HepG2 (cell line): ENCODE data around the gene CPNE1. TPM values are rescaled to one million over a fixed set of nuclear protein-coding genes. Genes with fewer than 3 reads are reported as not detected.

Source experiments
- EP300 ChIP-seq, 3 experiments: sonication (generic) in 1 of 3; formaldehyde crosslinking in 1 of 3; IDR thresholded peaks; 2 replicates each; pipeline versions ENCODE4 v1.5.1 to v1.6.1; 2011 to 2020; ENCODE audit warnings: low read depth in 2 of 3, low read length in 2 of 3, borderline replicate concordance in 1 of 3, improper control_type of control experiment in 1 of 3, mild to moderate bottlenecking in 1 of 3, missing genetic modification reagents in 1 of 3, moderate library complexity in 1 of 3
- MBD4 ChIP-seq: IDR thresholded peaks from 2 replicates; pipeline ENCODE4 v1.6.1; 2012; ENCODE audit warnings: low read length, inconsistent platforms, borderline replicate concordance
- MIER3 ChIP-seq: IDR thresholded peaks from 2 replicates; pipeline ENCODE4 v1.6.1; 2016; ENCODE audit warnings: missing compliant biosample characterization, borderline replicate concordance
- MXI1 ChIP-seq: IDR thresholded peaks from 3 replicates; pipeline ENCODE4 v1.6.1; 2012; ENCODE audit warnings: low read depth, low read length, inconsistent platforms, borderline replicate concordance
- POLR2G ChIP-seq: fragments of 200-400 bp; formaldehyde crosslinking; IDR thresholded peaks from 2 replicates; pipeline ENCODE4 v1.6.1; 2018; ENCODE audit warnings: mild to moderate bottlenecking, low read depth, low read length, moderate library complexity
- RNF2 ChIP-seq: fragments of 450-650 bp; conservative IDR thresholded peaks from 2 replicates; pipeline ENCODE4 v1.6.1; 2016; ENCODE audit warnings: low read depth
- SOX6 ChIP-seq, 2 experiments: fragments of 450-650 bp in 1 of 2; sonication (generic) in 1 of 2; formaldehyde crosslinking in 1 of 2; IDR thresholded peaks; 2 replicates each; pipeline versions ENCODE4 v1.4.0 to v1.6.1; 2017 to 2020; ENCODE audit warnings: antibody characterized with exemption in 1 of 2, mild to moderate bottlenecking in 1 of 2, missing genetic modification reagents in 1 of 2
- TAF1 ChIP-seq: sonication (generic); formaldehyde crosslinking; IDR thresholded peaks from 2 replicates; pipeline ENCODE4 v1.4.0; 2020; ENCODE audit warnings: missing genetic modification reagents
- ZBTB20 ChIP-seq: sonication (generic); formaldehyde crosslinking; IDR thresholded peaks from 2 replicates; pipeline ENCODE4 v1.8.1; 2023; ENCODE audit warnings: missing genetic modification reagents, low read depth, mild to moderate bottlenecking, borderline replicate concordance
- ZBTB38 ChIP-seq: sonication (generic); formaldehyde crosslinking; IDR thresholded peaks from 2 replicates; pipeline ENCODE4 v1.5.1; 2020; ENCODE audit warnings: mild to moderate bottlenecking, missing genetic modification reagents
- ZFP82 ChIP-seq: sonication (generic); formaldehyde crosslinking; IDR thresholded peaks from 2 replicates; pipeline ENCODE4 v1.5.1; 2020; ENCODE audit warnings: mild to moderate bottlenecking, missing genetic modification reagents, borderline replicate concordance
- ZKSCAN1 ChIP-seq: fragments of 150-350 bp; IDR thresholded peaks from 2 replicates; pipeline ENCODE4 v1.6.1; 2014; ENCODE audit warnings: low read length
- ZNF12 ChIP-seq: sonication (generic); formaldehyde crosslinking; IDR thresholded peaks from 2 replicates; pipeline ENCODE4 v1.5.0; 2020; ENCODE audit warnings: missing genetic modification reagents
- ZNF547 ChIP-seq: sonication (generic); formaldehyde crosslinking; IDR thresholded peaks from 2 replicates; pipeline ENCODE4 v1.5.1; 2020; ENCODE audit warnings: mild to moderate bottlenecking, missing genetic modification reagents
- ZNF720 ChIP-seq: sonication (generic); formaldehyde crosslinking; IDR thresholded peaks from 2 replicates; pipeline ENCODE4 v1.4.0; 2020; ENCODE audit warnings: missing genetic modification reagents
- polyA plus RNA-seq, 8 experiments: library from polyadenylated mRNA; depleted of rRNA in 3 of 8; stranded (reverse) in 7 of 8; unstranded in 1 of 8; fragments of >200 nt; fragmentation: Illumina TruSeq in 4 of 8; extraction: Trizol in 4 of 8; gene quantifications; 2 replicates each; pipeline versions ENCODE4 v1.2.1 to v1.2.3, GENCODE V29; 2011 to 2016; ENCODE audit warnings: low read depth in 4 of 8, missing spikeins in 1 of 8, mixed read lengths in 1 of 8; ENCODE audit not compliant: insufficient read depth in 1 of 8
- total RNA-seq, 5 experiments: library from RNA; depleted of rRNA; stranded (reverse); fragments of >200 nt; fragmentation: Illumina TruSeq; extraction: Trizol; gene quantifications; 2 replicates each; pipeline ENCODE4 v1.2.3, GENCODE V29; 2016; ENCODE audit warnings: low read depth in 1 of 5
- TF ChIP-seq, protein P1 (sequence below): sonication (generic); formaldehyde crosslinking; IDR thresholded peaks from 2 replicates; pipeline ENCODE4 v1.4.0; 2020; ENCODE audit warnings: mild to moderate bottlenecking, missing genetic modification reagents
- TF ChIP-seq, protein P2 (sequence below): sonication (generic); formaldehyde crosslinking; IDR thresholded peaks from 2 replicates; pipeline ENCODE4 v1.5.1; 2020; ENCODE audit warnings: missing genetic modification reagents, mild to moderate bottlenecking, borderline replicate concordance
- TF ChIP-seq, protein P3 (sequence below): sonication (generic); formaldehyde crosslinking; IDR thresholded peaks from 2 replicates; pipeline ENCODE4 v1.4.0; 2020; ENCODE audit warnings: missing genetic modification reagents
- TF ChIP-seq, protein P4 (sequence below): sonication (generic); formaldehyde crosslinking; IDR thresholded peaks from 2 replicates; pipeline ENCODE4 v1.5.0; 2020; ENCODE audit warnings: missing genetic modification reagents
- TF ChIP-seq, protein P5 (sequence below): sonication (generic); formaldehyde crosslinking; IDR thresholded peaks from 2 replicates; pipeline ENCODE4 v1.8.0; 2022; ENCODE audit warnings: mild to moderate bottlenecking, missing genetic modification reagents, moderate library complexity

CPNE1 gene
- total and polyA plus RNA-seq, 2 of the 13 experiments (the other 11 are each of a cell fraction or from before 2014, with no cell fraction given): 408 to 431 TPM

DNA sequence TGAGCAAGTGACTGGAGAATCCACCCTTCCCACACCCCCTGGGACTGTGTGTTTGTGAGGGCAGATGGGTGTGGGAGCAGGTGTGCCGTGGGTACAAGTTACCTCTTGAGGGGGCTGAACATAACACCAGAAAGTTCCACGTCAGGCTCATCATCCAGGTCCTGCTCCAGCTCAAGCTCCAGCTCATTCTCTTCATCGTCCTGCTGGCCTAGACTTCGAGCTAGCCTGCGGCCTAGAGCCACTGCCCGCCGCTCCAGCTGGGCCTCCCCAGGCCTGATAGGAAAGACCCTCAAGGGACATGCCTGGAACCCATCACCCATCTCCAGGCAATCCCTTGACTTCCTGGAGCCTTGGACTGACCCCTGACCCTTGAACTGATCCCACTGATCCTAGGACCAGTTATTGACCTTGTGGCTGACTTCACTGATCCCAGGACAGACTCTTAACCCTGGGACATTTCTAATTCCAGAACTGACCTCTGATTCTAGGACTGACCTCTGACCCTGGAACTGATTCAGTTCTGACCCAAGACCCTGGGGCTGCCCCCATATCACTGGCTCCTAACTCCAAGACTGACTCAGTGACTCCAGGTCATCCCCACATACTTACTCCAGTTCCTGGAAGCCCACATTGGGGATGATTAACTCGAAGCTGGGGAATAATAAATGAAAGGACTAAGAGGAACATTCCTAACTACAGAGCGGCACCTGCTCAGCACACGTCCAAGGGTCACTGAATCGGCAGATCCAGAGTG is 60.8 kb downstream of the CPNE1 start (continued):
- TF ChIP-seq, protein P1, sequence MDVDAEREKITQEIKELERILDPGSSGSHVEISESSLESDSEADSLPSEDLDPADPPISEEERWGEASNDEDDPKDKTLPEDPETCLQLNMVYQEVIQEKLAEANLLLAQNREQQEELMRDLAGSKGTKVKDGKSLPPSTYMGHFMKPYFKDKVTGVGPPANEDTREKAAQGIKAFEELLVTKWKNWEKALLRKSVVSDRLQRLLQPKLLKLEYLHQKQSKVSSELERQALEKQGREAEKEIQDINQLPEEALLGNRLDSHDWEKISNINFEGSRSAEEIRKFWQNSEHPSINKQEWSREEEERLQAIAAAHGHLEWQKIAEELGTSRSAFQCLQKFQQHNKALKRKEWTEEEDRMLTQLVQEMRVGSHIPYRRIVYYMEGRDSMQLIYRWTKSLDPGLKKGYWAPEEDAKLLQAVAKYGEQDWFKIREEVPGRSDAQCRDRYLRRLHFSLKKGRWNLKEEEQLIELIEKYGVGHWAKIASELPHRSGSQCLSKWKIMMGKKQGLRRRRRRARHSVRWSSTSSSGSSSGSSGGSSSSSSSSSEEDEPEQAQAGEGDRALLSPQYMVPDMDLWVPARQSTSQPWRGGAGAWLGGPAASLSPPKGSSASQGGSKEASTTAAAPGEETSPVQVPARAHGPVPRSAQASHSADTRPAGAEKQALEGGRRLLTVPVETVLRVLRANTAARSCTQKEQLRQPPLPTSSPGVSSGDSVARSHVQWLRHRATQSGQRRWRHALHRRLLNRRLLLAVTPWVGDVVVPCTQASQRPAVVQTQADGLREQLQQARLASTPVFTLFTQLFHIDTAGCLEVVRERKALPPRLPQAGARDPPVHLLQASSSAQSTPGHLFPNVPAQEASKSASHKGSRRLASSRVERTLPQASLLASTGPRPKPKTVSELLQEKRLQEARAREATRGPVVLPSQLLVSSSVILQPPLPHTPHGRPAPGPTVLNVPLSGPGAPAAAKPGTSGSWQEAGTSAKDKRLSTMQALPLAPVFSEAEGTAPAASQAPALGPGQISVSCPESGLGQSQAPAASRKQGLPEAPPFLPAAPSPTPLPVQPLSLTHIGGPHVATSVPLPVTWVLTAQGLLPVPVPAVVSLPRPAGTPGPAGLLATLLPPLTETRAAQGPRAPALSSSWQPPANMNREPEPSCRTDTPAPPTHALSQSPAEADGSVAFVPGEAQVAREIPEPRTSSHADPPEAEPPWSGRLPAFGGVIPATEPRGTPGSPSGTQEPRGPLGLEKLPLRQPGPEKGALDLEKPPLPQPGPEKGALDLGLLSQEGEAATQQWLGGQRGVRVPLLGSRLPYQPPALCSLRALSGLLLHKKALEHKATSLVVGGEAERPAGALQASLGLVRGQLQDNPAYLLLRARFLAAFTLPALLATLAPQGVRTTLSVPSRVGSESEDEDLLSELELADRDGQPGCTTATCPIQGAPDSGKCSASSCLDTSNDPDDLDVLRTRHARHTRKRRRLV (CRISPR knock-in tag): no peak
- no peak for TF ChIP-seq MIER3 (CRISPR knock-in tag)
- no peak for TF ChIP-seq ZNF720
- no peak for TF ChIP-seq ZBTB20
- TF ChIP-seq, protein P2, sequence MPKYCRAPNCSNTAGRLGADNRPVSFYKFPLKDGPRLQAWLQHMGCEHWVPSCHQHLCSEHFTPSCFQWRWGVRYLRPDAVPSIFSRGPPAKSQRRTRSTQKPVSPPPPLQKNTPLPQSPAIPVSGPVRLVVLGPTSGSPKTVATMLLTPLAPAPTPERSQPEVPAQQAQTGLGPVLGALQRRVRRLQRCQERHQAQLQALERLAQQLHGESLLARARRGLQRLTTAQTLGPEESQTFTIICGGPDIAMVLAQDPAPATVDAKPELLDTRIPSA (CRISPR knock-in tag): no peak
- no peak for TF ChIP-seq SOX6 (IDR thresholded peaks at IDR 0.05)
- TF ChIP-seq SOX6 (CRISPR knock-in tag; IDR thresholded peaks at IDR 0.05): no peak
- no peak for TF ChIP-seq TAF1 (CRISPR knock-in tag)
- no peak for TF ChIP-seq EP300 (IDR thresholded peaks at IDR 0.05; ENCODE audit: low read depth in 2 of 2, low read length in 2 of 2)
- TF ChIP-seq EP300 (CRISPR knock-in tag; IDR thresholded peaks at IDR 0.05; ENCODE audit: borderline replicate concordance): no peak
- TF ChIP-seq, protein P3, sequence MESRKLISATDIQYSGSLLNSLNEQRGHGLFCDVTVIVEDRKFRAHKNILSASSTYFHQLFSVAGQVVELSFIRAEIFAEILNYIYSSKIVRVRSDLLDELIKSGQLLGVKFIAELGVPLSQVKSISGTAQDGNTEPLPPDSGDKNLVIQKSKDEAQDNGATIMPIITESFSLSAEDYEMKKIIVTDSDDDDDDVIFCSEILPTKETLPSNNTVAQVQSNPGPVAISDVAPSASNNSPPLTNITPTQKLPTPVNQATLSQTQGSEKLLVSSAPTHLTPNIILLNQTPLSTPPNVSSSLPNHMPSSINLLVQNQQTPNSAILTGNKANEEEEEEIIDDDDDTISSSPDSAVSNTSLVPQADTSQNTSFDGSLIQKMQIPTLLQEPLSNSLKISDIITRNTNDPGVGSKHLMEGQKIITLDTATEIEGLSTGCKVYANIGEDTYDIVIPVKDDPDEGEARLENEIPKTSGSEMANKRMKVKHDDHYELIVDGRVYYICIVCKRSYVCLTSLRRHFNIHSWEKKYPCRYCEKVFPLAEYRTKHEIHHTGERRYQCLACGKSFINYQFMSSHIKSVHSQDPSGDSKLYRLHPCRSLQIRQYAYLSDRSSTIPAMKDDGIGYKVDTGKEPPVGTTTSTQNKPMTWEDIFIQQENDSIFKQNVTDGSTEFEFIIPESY (CRISPR knock-in tag): no peak
- TF ChIP-seq POLR2G: no peak
- TF ChIP-seq, protein P4, sequence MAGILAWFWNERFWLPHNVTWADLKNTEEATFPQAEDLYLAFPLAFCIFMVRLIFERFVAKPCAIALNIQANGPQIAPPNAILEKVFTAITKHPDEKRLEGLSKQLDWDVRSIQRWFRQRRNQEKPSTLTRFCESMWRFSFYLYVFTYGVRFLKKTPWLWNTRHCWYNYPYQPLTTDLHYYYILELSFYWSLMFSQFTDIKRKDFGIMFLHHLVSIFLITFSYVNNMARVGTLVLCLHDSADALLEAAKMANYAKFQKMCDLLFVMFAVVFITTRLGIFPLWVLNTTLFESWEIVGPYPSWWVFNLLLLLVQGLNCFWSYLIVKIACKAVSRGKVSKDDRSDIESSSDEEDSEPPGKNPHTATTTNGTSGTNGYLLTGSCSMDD (CRISPR knock-in tag): no peak
- TF ChIP-seq MBD4: no peak
- TF ChIP-seq ZNF12 (CRISPR knock-in tag): no peak
- TF ChIP-seq, protein P5, sequence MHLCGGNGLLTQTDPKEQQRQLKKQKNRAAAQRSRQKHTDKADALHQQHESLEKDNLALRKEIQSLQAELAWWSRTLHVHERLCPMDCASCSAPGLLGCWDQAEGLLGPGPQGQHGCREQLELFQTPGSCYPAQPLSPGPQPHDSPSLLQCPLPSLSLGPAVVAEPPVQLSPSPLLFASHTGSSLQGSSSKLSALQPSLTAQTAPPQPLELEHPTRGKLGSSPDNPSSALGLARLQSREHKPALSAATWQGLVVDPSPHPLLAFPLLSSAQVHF (CRISPR knock-in tag): no peak
- no peak for TF ChIP-seq ZFP82 (CRISPR knock-in tag)
- TF ChIP-seq MXI1: no peak
- no peak for TF ChIP-seq ZKSCAN1
- no peak for TF ChIP-seq ZBTB38 (CRISPR knock-in tag)
- TF ChIP-seq ZNF547 (CRISPR knock-in tag): no peak
- TF ChIP-seq RNF2: no peak
